Measurements from ENCODE around the gene LHPP. TPM values are rescaled to one million over a fixed set of nuclear protein-coding genes. Genes with fewer than 3 reads are reported as not detected.

Gene LHPP
- total and polyA plus RNA-seq, 10 of the 15 experiments (the other 5 are each of a cell fraction or from before 2014, with no cell fraction given), result 0.79 to 9.8 (median 6.7) TPM

DNA sequence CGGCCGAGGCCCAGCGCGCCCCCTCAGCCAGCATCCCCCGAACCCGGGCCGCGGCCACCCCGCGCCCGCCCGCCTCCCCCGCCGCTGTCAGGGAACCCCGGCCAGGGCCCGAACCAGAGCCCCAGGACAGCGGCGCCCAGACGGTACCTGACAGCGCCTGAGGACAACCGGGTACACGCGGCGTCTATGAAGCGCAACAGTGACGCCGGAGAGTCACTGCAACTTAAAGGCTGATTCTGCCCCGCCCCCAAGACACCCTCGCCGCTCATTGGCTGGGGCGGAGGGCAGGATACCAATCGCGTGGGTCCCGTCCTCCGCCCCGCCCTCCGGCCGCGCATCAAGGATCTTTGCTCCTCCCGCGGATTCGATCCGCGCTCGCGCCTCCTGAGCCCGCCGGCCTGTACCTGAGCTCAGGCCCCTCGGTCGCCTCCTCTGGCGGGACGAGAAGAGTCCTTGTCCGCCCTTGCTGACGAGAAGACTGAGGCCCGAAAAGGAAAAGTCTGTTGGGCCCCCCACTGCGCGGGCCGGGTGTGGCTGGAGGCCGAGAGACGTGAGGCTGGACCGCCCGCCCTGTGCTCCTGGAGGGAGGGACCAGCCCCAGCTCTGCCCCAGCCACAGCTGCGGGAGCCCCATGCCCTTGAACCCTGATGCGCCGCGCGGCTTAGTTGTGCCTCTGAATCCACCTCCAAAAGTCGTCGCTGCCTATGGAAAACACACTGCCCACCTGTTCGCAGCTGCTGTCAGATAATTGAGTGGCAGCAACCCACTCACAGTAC lies 42.7 kb upstream of the LHPP start, which contains the start of gene OAT:
Gene OAT (minus strand): TSS at position 198 of the 776 bp plus-strand sequence. CDS start 6,752 bp downstream, outside the sequence.
- Histone ChIP-seq H4K20me1 (ENCODE audit: control insufficient read depth, insufficient read depth) (no peaks in the 10 kb centered on the region), H3K27ac (ENCODE audit: control insufficient read depth, insufficient read depth) (no peak within 1 kb of the TSS), H3K36me3 (ENCODE audit: control insufficient read depth in 2 of 2, insufficient read depth in 2 of 2, low read length in 1 of 2) (no peaks in the 10 kb centered on the region), H3K9me3 (replicated peaks; ENCODE audit: control insufficient read depth, insufficient read depth, low read length) (no peaks in the 10 kb centered on the region; the same call in 2 of the 3 replicates), H3K4me1 (ENCODE audit: control insufficient read depth, insufficient read depth, low read length) (no peaks in the 10 kb centered on the region), H3K79me2 (ENCODE audit: control insufficient read depth, insufficient read depth, low read length) (no peaks in the 10 kb centered on the region), H3K4me2 (ENCODE audit: control insufficient read depth, insufficient read depth) (peak within 1 kb of the TSS; percentile 67), H3K27me3 (replicated peaks in 1 of 2; ENCODE audit: control insufficient read depth in 2 of 2, insufficient read depth in 2 of 2, low read length in 1 of 2) (0 out of 4 replicates have a peak, but pooled peaks cover 0 to 6% of the 10 kb centered on the region in 2 experiments), H2AFZ (ENCODE audit: control insufficient read depth, low read depth, low read length) (peak within 1 kb of the TSS; percentile 74), H3K9ac (ENCODE audit: control insufficient read depth, insufficient read depth, low read length) (no peak within 1 kb of the TSS; the same call in 1 of the 2 replicates), H3K4me3 (peak within 1 kb of the TSS; percentile 69)
- peak; percentile 99 for ATAC-seq
- DNase-seq (ENCODE audit: low read depth, low spot score), result peak; percentile 66
- ChIA-PET POLR2A (no interaction called here), SMC1A (ENCODE audit: uncharacterized antibody, unreplicated experiment) (no interaction called here), RAD21 (ENCODE audit: unreplicated experiment) (no interaction called here), CTCF (interaction anchor here (0.6 to 1.2 kb wide), 2 partner anchors 15 to 832 kb away, joined by 3 to 5 read pairs; no protein-coding TSS in a partner anchor)
- intact Hi-C loops (cut with micrococcal nuclease; ENCODE audit: unreplicated experiment), result no loop called here
- in situ Hi-C loops (cut with MboI), result no loop called here
- FAIRE-seq, result peak; percentile 23
- no TSS peak for BruUV-seq (replicated peaks)
- WGBS (ENCODE audit: insufficient coverage, insufficient replicate concordance, low lambda C conversion rate, missing lambda C conversion rate), result 2% methylated on average over 45 of the region's 70 CpGs
- TF ChIP-seq GABPA (IDR thresholded peaks at IDR 0.05; ENCODE audit: low read depth) (no peak), POLR2AphosphoS5 (IDR thresholded peaks at IDR 0.05; ENCODE audit: low read length) (peak; percentile 89), SP1 (IDR thresholded peaks at IDR 0.05; ENCODE audit: low read depth, low read length) (peak; percentile 88), POU2F2 (IDR thresholded peaks at IDR 0.05; ENCODE audit: borderline replicate concordance, low read depth, low read length) (no peak), MTA3 (IDR thresholded peaks at IDR 0.05; ENCODE audit: borderline replicate concordance, low read length) (no peak), CREB1 (IDR thresholded peaks at IDR 0.05; ENCODE audit: low read depth) (peak; percentile 62; the same call in 1 of the 2 replicates), CBFB (IDR thresholded peaks at IDR 0.05; ENCODE audit: low read depth) (no peak), REST (IDR thresholded peaks at IDR 0.05; ENCODE audit: low read depth, low read length) (no peak), TCF12 (IDR thresholded peaks at IDR 0.05; ENCODE audit: low read depth, low read length) (peak; percentile 19; the same call in 1 of the 2 replicates), NFYB (IDR thresholded peaks at IDR 0.05; ENCODE audit: insufficient read depth, low read depth, low read length) (peak; percentile 88), FOS (IDR thresholded peaks at IDR 0.05; ENCODE audit: borderline replicate concordance, extremely low read depth, insufficient read length) (peak; percentile 3), ATF3 (IDR thresholded peaks at IDR 0.05; ENCODE audit: borderline replicate concordance, extremely low read depth, low read depth, low read length) (no peak)
- TF ChIP-seq, protein P1, sequence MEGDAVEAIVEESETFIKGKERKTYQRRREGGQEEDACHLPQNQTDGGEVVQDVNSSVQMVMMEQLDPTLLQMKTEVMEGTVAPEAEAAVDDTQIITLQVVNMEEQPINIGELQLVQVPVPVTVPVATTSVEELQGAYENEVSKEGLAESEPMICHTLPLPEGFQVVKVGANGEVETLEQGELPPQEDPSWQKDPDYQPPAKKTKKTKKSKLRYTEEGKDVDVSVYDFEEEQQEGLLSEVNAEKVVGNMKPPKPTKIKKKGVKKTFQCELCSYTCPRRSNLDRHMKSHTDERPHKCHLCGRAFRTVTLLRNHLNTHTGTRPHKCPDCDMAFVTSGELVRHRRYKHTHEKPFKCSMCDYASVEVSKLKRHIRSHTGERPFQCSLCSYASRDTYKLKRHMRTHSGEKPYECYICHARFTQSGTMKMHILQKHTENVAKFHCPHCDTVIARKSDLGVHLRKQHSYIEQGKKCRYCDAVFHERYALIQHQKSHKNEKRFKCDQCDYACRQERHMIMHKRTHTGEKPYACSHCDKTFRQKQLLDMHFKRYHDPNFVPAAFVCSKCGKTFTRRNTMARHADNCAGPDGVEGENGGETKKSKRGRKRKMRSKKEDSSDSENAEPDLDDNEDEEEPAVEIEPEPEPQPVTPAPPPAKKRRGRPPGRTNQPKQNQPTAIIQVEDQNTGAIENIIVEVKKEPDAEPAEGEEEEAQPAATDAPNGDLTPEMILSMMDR (IDR thresholded peaks at IDR 0.05 in 2 of 3, conservative IDR thresholded peaks at IDR 0.05 in 1 of 3; ENCODE audit: control insufficient read depth in 2 of 3, extremely low read depth in 1 of 3, insufficient read depth in 1 of 3, low read depth in 3 of 3, low read length in 3 of 3), result 0 out of 6 replicates have a peak, but pooled peaks of 1 of the 3 experiments have one; percentile 14
- TF ChIP-seq, protein P2, sequence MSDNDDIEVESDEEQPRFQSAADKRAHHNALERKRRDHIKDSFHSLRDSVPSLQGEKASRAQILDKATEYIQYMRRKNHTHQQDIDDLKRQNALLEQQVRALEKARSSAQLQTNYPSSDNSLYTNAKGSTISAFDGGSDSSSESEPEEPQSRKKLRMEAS (IDR thresholded peaks at IDR 0.05; ENCODE audit: low read depth, low read length), result peak; percentile 45; the same call in 1 of the 2 replicates
- TF ChIP-seq, protein P3, sequence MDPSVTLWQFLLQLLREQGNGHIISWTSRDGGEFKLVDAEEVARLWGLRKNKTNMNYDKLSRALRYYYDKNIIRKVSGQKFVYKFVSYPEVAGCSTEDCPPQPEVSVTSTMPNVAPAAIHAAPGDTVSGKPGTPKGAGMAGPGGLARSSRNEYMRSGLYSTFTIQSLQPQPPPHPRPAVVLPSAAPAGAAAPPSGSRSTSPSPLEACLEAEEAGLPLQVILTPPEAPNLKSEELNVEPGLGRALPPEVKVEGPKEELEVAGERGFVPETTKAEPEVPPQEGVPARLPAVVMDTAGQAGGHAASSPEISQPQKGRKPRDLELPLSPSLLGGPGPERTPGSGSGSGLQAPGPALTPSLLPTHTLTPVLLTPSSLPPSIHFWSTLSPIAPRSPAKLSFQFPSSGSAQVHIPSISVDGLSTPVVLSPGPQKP (IDR thresholded peaks at IDR 0.05; ENCODE audit: low read depth, low read length), result no peak
